BE2C (cell line): ENCODE data around the gene SIN3B.

Experiments used
- DNase-seq: peaks from one replicate; pipeline ENCODE4 v3.0.0-alpha.2; 2020
- H3K27me3 ChIP-seq: fragments of 250-450 bp; sonication (Bioruptor Pico); 2 replicates; pipeline ENCODE4 v1.5.1; 2020; ENCODE audit warnings: mild to moderate bottlenecking
- H3K36me3 ChIP-seq: fragments of 250-450 bp; sonication (Bioruptor Pico); 2 replicates; pipeline ENCODE4 v1.5.1; 2020; ENCODE audit warnings: mild to moderate bottlenecking
- H3K4me1 ChIP-seq: fragments of 250-450 bp; sonication (Bioruptor Pico); 2 replicates; pipeline ENCODE4 v1.5.1; 2020
- H3K4me3 ChIP-seq: 2 replicates; pipeline ENCODE4 v1.5.1; 2011; ENCODE audit warnings: low read depth, low read length
- H3K9me3 ChIP-seq: fragments of 250-450 bp; sonication (Bioruptor Pico); 2 replicates; pipeline ENCODE4 v1.5.1; 2020
- TF ChIP-seq, protein P1 (sequence below): IDR thresholded peaks from 2 replicates; pipeline ENCODE4 v1.5.1; 2012; ENCODE audit warnings: mild to moderate bottlenecking, low read depth, low read length

SIN3B gene

DNA sequence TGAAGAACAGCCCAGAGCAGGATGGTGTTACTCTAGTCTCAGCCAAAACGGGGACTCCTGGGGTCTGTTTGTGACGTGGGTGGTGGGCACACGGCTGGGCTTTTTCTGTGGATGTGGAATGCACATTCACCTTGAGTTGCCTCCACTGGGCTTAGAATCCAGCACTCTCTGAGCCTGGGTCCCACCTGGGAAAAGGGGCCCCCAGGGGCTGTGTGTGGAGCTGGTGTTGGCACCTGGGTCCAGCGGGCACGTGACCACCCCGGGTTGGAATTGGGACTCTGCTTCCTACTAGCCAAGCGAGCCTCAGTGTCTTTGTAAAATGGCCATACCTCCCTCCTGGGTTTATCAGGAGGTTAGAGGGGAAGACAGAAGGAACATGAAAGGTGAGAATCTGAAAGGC is 30.4 kb downstream of the SIN3B start:
- Histone ChIP-seq H3K9me3 (no peaks in the 10 kb centered on the region), H3K4me1 (no peaks in the 10 kb centered on the region)
- TF ChIP-seq, protein P1, sequence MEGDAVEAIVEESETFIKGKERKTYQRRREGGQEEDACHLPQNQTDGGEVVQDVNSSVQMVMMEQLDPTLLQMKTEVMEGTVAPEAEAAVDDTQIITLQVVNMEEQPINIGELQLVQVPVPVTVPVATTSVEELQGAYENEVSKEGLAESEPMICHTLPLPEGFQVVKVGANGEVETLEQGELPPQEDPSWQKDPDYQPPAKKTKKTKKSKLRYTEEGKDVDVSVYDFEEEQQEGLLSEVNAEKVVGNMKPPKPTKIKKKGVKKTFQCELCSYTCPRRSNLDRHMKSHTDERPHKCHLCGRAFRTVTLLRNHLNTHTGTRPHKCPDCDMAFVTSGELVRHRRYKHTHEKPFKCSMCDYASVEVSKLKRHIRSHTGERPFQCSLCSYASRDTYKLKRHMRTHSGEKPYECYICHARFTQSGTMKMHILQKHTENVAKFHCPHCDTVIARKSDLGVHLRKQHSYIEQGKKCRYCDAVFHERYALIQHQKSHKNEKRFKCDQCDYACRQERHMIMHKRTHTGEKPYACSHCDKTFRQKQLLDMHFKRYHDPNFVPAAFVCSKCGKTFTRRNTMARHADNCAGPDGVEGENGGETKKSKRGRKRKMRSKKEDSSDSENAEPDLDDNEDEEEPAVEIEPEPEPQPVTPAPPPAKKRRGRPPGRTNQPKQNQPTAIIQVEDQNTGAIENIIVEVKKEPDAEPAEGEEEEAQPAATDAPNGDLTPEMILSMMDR = no peak

DNA sequence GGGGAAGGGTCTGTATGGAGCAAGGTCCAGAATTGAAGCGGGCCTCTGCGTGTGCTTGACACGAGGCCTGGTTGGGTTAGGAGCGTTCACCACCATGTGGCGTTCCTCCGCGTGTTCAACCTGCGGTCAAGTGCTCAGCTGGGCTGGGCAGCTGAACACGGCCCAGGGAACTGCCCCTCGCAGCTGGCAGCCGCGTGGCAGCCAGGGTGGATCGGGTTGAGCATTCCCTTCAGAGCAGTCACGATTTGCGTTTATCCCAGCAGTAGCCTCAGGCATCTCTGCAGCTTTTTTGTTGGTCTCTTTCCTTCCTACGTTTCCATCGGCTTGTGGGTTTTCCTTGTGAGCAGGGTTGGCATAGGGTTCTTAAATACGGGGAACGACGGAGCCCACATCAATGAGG is 30.9 kb downstream of the SIN3B start:
- Histone ChIP-seq H3K4me1 (no peaks in the 10 kb centered on the region), H3K36me3 (peaks cover 11% of the 10 kb centered on the region; the same call in 1 of the 2 replicates), H3K4me3 (no peak overlapping the region), H3K9me3 (no peaks in the 10 kb centered on the region), H3K27me3 (no peaks in the 10 kb centered on the region)
- DNase-seq = no peak
- TF ChIP-seq, protein P1 = no peak

More for the DNA sequence above, 30.4 kb downstream of the SIN3B start:
- no peak for DNase-seq
- no peak overlapping the region for H3K4me3 ChIP-seq
- no peaks in the 10 kb centered on the region for H3K27me3 ChIP-seq
- peaks cover 14% of the 10 kb centered on the region; the same call in 1 of the 2 replicates for H3K36me3 ChIP-seq

DNA sequence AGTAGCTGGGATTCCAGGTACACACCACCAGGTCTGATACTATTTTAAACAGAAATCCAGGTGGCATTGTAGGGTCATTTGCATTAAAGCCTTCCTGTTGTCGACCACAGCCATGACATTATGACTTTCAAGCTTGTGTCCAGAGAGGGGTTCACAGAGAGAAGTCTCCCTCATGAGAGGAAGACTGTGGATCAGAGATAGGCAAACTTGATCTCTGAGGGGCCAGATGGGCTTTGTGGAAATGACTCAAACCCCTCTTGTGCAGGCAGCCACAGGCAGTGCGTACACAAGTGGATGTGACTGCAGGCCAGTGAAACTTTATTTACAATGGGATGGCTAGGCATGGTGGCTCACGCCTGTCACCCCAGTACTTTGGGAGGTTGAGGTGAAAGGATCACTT is 31.8 kb downstream of the SIN3B start:
- no peak for DNase-seq
- no peaks in the 10 kb centered on the region for H3K9me3 ChIP-seq
- H3K27me3 ChIP-seq = no peaks in the 10 kb centered on the region
- H3K36me3 ChIP-seq = peaks cover 11% of the 10 kb centered on the region; the same call in 1 of the 2 replicates
- no peaks in the 10 kb centered on the region for H3K4me1 ChIP-seq
- H3K4me3 ChIP-seq = no peak overlapping the region
- TF ChIP-seq, protein P1 = no peak

DNA sequence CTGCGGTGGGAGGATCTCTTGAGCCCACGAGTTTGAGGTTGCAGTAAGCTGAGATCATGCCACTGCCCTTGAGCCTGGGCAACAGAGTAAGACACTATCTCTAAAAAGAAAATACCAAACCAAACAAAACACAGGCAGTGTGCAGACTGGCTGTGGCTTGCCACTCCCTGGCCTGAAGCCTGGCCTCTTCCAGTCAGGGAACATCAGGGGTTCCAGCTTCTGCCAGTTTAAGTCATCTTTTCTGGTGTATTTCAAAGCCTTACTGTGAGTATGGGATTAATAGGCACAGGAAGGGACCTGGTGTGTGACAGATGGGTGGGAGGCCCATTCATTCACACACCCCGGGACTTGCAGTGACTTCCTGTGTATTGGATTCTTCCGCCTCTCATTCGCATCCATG is 32.6 kb downstream of the SIN3B start:
- TF ChIP-seq, protein P1 = no peak
- Histone ChIP-seq H3K27me3 (no peaks in the 10 kb centered on the region), H3K4me1 (no peaks in the 10 kb centered on the region), H3K4me3 (no peak overlapping the region), H3K9me3 (no peaks in the 10 kb centered on the region), H3K36me3 (peaks cover 15% of the 10 kb centered on the region)
- no peak for DNase-seq

DNA sequence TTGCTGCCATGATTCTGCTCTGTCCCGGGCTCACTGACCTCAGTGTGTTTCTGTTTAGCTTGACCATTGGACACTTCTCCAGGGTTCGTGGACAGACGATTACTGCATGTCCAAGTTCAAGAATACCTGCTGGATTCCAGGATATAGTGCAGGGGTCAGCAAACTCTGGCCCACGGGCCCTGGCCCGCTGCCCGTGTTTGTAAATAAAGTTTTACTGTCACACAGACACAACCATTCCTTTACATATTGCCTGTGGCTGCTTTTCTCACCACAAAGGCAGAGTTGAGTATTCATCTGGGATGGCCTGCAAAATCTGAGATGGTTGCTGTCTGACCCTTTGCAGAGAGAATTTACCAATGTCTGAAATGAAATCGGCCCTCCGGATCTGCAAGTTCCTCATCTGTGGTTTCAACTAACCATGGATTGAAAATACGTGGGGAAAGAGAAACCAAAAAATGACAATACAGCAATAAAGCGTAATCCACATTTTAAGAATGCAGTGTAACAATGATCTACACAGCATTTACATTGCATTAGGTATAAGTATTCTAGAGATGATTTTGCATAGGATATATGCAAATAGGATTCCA is 33.7 kb downstream of the SIN3B start:
- Histone ChIP-seq H3K36me3 (peaks cover 26% of the 10 kb centered on the region), H3K9me3 (no peaks in the 10 kb centered on the region), H3K4me3 (no peak overlapping the region), H3K27me3 (no peaks in the 10 kb centered on the region), H3K4me1 (no peaks in the 10 kb centered on the region)
- TF ChIP-seq, protein P1 = no peak
- no peak for DNase-seq

DNA sequence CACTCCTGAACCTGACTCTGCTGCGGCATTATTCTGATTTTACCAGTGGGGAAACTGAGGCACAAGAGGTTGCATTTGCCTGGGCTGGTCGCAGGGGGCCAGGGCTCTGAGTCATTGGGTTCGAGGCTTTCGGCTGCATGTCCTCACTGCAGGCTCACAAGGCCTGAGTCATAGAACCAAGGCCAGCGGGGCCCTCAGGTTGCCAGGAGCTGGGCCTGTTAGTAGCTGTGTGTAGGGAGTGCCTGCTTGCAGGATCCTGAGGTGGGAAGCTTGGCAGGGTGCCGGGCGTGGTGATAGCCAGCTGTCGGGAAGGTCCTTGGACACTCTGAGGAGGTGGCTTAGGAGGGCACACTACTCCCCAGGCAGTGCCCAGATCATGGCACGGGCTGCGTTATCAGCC is 38.0 kb downstream of the SIN3B start:
- DNase-seq = no peak

More for the DNA sequence above, 38.0 kb downstream of the SIN3B start:
- TF ChIP-seq, protein P1 = no peak
- Histone ChIP-seq H3K36me3 (peaks cover 42% of the 10 kb centered on the region), H3K4me3 (no peak overlapping the region), H3K9me3 (no peaks in the 10 kb centered on the region), H3K4me1 (no peaks in the 10 kb centered on the region), H3K27me3 (no peaks in the 10 kb centered on the region)
